ENCODE results near the gene BCOR.
A peak's percentile ranks its signal among the peaks of the same experiment; 100 is the strongest.

The BCOR gene

GRCh38 chrX:40097504-40098263, at the start of gene BCOR:
Gene BCOR (minus strand): TSS chrX:40097958. CDS start chrX:40077929, 20,029 bp downstream.
- H3K9ac ChIP-seq (ENCODE audit: low read length): peak within 1 kb of the TSS; percentile 73
- no peak within 1 kb of the TSS for H3K27ac ChIP-seq (ENCODE audit: low read length)
- H3K9me3 ChIP-seq (ENCODE audit: control insufficient read depth, low read depth, low read length): no peaks in the 10 kb centered on the region
- H3K27me3 ChIP-seq (ENCODE audit: control insufficient read depth, insufficient read depth, low read length): peaks cover 73% of the 10 kb centered on the region
- peaks cover 46% of the 10 kb centered on the region for H3K4me1 ChIP-seq (ENCODE audit: control insufficient read depth, low read depth, low read length)
- H3K36me3 ChIP-seq (ENCODE audit: control insufficient read depth, low read depth, low read length): no peaks in the 10 kb centered on the region
- H3K4me3 ChIP-seq (ENCODE audit: low read length): peak within 1 kb of the TSS; percentile 76

DNA sequence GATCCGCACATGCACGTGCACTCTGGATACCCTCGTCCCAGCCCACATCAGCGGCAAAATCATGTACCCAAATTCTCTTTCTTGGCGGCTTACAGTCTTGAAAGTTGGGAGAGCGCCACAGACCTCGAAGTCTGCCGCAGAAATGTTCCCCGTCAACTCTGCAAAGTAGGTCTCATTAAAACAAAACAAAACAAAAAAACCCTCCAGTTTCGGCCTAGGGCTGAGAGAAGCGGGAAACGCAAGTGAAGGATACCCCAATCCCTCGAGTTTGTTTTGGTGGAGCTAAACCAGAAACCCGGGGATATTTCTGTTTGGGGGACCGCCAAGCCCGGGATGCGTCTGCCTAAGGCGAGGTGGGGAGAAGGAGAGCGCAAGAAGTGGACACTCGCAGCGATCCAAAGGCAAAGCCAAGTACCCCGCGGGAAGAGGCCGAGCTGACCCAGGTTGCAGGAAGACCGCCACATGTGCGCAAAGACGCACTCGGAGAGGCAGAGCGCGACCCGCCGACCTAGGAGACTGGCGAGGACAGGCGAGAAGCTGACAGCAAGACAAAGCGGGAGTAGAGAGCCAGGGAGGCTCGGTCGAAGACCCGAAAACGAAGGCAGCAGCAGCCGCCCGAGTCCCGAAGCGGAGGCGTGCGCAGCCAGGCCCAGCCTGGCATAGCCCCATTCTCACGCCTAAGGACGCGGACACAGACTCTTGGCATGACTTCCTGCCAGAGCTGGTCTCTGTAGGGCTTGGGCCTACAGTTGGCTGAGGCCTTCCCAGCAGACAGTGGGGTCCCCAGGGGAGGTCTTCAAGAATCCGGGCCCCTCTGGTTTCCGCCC, 49.6 kb upstream of the BCOR start:
- no peaks in the 10 kb centered on the region for H3K36me3 ChIP-seq (ENCODE audit: control insufficient read depth, low read depth, low read length)
- H3K27me3 ChIP-seq (ENCODE audit: control insufficient read depth, insufficient read depth, low read length): peaks cover 95% of the 10 kb centered on the region
- no peaks in the 10 kb centered on the region for H3K9me3 ChIP-seq (ENCODE audit: control insufficient read depth, low read depth, low read length)
- no peak overlapping the region for H3K27ac ChIP-seq (ENCODE audit: low read length)
- peak overlapping the region; percentile 65 for H3K4me3 ChIP-seq (ENCODE audit: low read length)
- peaks cover 67% of the 10 kb centered on the region for H3K4me1 ChIP-seq (ENCODE audit: control insufficient read depth, low read depth, low read length)
- no peak overlapping the region for H3K9ac ChIP-seq (ENCODE audit: low read length)

GRCh38 chrX:40146262-40147125, 48.7 kb upstream of the BCOR start:
- H3K27me3 ChIP-seq (ENCODE audit: control insufficient read depth, insufficient read depth, low read length): peaks cover 95% of the 10 kb centered on the region
- H3K4me3 ChIP-seq (ENCODE audit: low read length): peak overlapping the region; percentile 65
- no peak overlapping the region for H3K27ac ChIP-seq (ENCODE audit: low read length)
- H3K36me3 ChIP-seq (ENCODE audit: control insufficient read depth, low read depth, low read length): no peaks in the 10 kb centered on the region
- peaks cover 73% of the 10 kb centered on the region for H3K4me1 ChIP-seq (ENCODE audit: control insufficient read depth, low read depth, low read length)
- H3K9ac ChIP-seq (ENCODE audit: low read length): peak overlapping the region; percentile 63
- no peaks in the 10 kb centered on the region for H3K9me3 ChIP-seq (ENCODE audit: control insufficient read depth, low read depth, low read length)

DNA sequence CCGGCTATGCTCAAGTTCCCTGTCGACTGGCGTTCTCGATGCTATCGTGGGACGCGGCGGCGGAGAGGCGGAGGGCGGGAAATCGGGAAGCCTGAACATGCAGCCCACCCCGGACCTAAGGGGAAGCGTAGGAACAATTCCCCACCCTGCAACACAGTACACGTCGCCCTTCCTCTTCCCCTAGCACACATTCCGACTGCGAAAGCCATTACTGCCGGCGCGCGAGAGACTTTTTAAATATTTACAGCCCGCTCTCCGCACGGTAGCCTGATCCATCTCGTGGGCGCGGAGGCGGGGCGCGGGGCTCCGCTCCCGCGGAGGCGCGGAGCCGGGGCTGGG, 48.1 kb upstream of the BCOR start:
- Histone ChIP-seq H3K9me3 (ENCODE audit: control insufficient read depth, low read depth, low read length) (no peaks in the 10 kb centered on the region), H3K27me3 (ENCODE audit: control insufficient read depth, insufficient read depth, low read length) (peaks cover 90% of the 10 kb centered on the region), H3K9ac (ENCODE audit: low read length) (peak overlapping the region; percentile 63), H3K36me3 (ENCODE audit: control insufficient read depth, low read depth, low read length) (no peaks in the 10 kb centered on the region), H3K27ac (ENCODE audit: low read length) (no peak overlapping the region), H3K4me1 (ENCODE audit: control insufficient read depth, low read depth, low read length) (peaks cover 73% of the 10 kb centered on the region), H3K4me3 (ENCODE audit: low read length) (peak overlapping the region; percentile 65)

GRCh38 chrX:40145001-40145922, 47.5 kb upstream of the BCOR start:
- H3K9me3 ChIP-seq (ENCODE audit: control insufficient read depth, low read depth, low read length): no peaks in the 10 kb centered on the region
- peak overlapping the region; percentile 63 for H3K9ac ChIP-seq (ENCODE audit: low read length)
- peaks cover 72% of the 10 kb centered on the region for H3K4me1 ChIP-seq (ENCODE audit: control insufficient read depth, low read depth, low read length)
- H3K4me3 ChIP-seq (ENCODE audit: low read length): peak overlapping the region; percentile 65
- H3K36me3 ChIP-seq (ENCODE audit: control insufficient read depth, low read depth, low read length): no peaks in the 10 kb centered on the region
- H3K27me3 ChIP-seq (ENCODE audit: control insufficient read depth, insufficient read depth, low read length): peaks cover 84% of the 10 kb centered on the region
- H3K27ac ChIP-seq (ENCODE audit: low read length): no peak overlapping the region

DNA sequence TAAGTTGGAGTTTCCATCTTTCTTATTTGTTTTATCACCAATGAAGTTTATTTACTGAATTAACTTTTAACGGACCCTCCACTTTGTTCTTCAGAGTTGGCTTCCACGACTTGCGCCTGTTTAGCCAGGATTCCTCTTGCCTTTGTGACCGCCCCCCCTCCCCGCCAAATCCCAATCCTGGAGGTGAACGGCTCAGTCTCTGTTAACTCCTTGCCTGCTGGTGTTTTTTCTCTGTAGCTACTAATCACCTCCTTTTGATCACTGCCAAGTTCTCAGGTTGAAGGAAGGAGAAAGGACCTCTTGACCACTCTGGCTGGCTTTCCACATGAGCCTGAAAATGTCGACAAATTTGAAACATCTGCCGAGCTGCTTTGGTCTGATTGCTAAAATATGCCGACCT, 46.8 kb upstream of the BCOR start:
- H3K9ac ChIP-seq (ENCODE audit: low read length): peak overlapping the region; percentile 63
- peak overlapping the region; percentile 65 for H3K4me3 ChIP-seq (ENCODE audit: low read length)
- no peaks in the 10 kb centered on the region for H3K36me3 ChIP-seq (ENCODE audit: control insufficient read depth, low read depth, low read length)
- H3K27me3 ChIP-seq (ENCODE audit: control insufficient read depth, insufficient read depth, low read length): peaks cover 77% of the 10 kb centered on the region
- H3K9me3 ChIP-seq (ENCODE audit: control insufficient read depth, low read depth, low read length): no peaks in the 10 kb centered on the region
- no peak overlapping the region for H3K27ac ChIP-seq (ENCODE audit: low read length)
- H3K4me1 ChIP-seq (ENCODE audit: control insufficient read depth, low read depth, low read length): peaks cover 65% of the 10 kb centered on the region

GRCh38 chrX:40143987-40144386, 46.2 kb upstream of the BCOR start:
- no peak overlapping the region for H3K9ac ChIP-seq (ENCODE audit: low read length)

GRCh38 chrX:40143001-40143400, 45.2 kb upstream of the BCOR start:
- H3K36me3 ChIP-seq (ENCODE audit: control insufficient read depth, low read depth, low read length): no peaks in the 10 kb centered on the region
- H3K4me3 ChIP-seq (ENCODE audit: low read length): no peak overlapping the region
- no peak overlapping the region for H3K9ac ChIP-seq (ENCODE audit: low read length)
- peaks cover 49% of the 10 kb centered on the region for H3K4me1 ChIP-seq (ENCODE audit: control insufficient read depth, low read depth, low read length)
- no peaks in the 10 kb centered on the region for H3K9me3 ChIP-seq (ENCODE audit: control insufficient read depth, low read depth, low read length)
- H3K27ac ChIP-seq (ENCODE audit: low read length): no peak overlapping the region
- peaks cover 61% of the 10 kb centered on the region for H3K27me3 ChIP-seq (ENCODE audit: control insufficient read depth, insufficient read depth, low read length)

More at GRCh38 chrX:40143987-40144386, 46.2 kb upstream of the BCOR start:
- H3K27me3 ChIP-seq (ENCODE audit: control insufficient read depth, insufficient read depth, low read length): peaks cover 71% of the 10 kb centered on the region
- no peak overlapping the region for H3K27ac ChIP-seq (ENCODE audit: low read length)
- H3K9me3 ChIP-seq (ENCODE audit: control insufficient read depth, low read depth, low read length): no peaks in the 10 kb centered on the region
- H3K36me3 ChIP-seq (ENCODE audit: control insufficient read depth, low read depth, low read length): no peaks in the 10 kb centered on the region
- H3K4me3 ChIP-seq (ENCODE audit: low read length): peak overlapping the region; percentile 65
- H3K4me1 ChIP-seq (ENCODE audit: control insufficient read depth, low read depth, low read length): peaks cover 59% of the 10 kb centered on the region

DNA sequence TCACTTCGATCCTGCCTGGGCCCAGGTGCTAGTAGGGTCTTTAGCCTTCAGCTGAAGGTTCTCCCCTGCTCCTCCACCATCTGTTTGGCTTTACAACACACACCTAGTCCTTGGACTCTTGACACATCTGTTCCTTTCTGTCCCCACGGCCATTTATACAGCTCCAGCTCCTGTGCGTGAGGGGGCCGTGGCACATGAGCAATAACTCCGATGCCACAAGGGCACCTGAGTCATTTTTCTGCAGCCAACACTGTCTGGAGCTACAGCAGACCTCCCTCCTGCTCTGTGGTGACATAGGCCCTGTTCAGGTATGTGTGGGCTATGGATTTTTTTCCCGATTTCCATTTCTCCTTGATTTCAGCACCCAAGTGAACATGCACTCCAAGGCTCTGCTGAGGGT, 44.7 kb upstream of the BCOR start:
- no peak overlapping the region for H3K9ac ChIP-seq (ENCODE audit: low read length)
- no peak overlapping the region for H3K4me3 ChIP-seq (ENCODE audit: low read length)
- H3K4me1 ChIP-seq (ENCODE audit: control insufficient read depth, low read depth, low read length): peaks cover 44% of the 10 kb centered on the region
- no peak overlapping the region for H3K27ac ChIP-seq (ENCODE audit: low read length)
- H3K9me3 ChIP-seq (ENCODE audit: control insufficient read depth, low read depth, low read length): no peaks in the 10 kb centered on the region
- H3K36me3 ChIP-seq (ENCODE audit: control insufficient read depth, low read depth, low read length): no peaks in the 10 kb centered on the region
- H3K27me3 ChIP-seq (ENCODE audit: control insufficient read depth, insufficient read depth, low read length): peaks cover 55% of the 10 kb centered on the region

DNA sequence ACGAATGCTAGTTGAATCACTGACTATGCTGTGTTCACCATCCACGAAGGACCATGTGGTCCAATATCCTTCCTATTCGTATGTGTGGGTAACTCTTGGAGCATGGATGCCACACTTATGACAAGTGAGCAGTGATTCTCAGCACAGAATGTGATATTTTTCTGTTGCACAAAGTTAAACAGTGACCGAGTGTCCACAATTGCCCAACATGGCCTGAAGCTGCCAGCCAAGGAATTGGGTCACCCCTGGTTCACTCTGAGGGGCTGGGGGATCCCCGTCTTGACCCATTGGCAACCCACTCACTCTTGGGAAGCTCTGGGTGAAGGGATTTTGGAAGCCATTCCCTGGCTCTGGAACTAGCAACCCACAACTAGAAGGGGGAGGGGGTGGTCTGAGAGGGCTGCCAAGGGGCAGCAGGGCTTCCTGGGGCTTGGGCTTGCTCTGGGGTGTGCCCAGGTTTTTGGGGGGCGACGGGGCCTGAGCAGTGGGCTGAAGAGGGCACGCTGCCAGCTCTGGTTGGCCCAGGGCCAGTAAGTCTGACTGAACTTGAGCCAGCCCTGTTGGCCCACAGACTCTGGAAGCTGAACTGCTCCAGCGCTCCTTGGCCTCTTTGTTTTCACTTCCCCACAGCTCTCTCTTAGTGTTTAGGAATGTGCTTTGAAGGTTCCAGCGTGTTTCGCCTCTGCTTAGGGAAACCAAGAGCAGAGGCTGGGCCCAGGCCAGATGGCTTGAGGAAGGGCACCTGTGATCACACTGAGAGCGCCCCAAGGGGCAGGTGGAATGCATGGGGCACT, 43.1 kb upstream of the BCOR start:
- Histone ChIP-seq H3K27ac (ENCODE audit: low read length) (no peak overlapping the region), H3K4me3 (ENCODE audit: low read length) (no peak overlapping the region), H3K27me3 (ENCODE audit: control insufficient read depth, insufficient read depth, low read length) (peaks cover 41% of the 10 kb centered on the region), H3K36me3 (ENCODE audit: control insufficient read depth, low read depth, low read length) (no peaks in the 10 kb centered on the region), H3K4me1 (ENCODE audit: control insufficient read depth, low read depth, low read length) (peaks cover 35% of the 10 kb centered on the region), H3K9me3 (ENCODE audit: control insufficient read depth, low read depth, low read length) (no peaks in the 10 kb centered on the region), H3K9ac (ENCODE audit: low read length) (no peak overlapping the region)
